Measurements from ENCODE around the gene C2orf49.

- TF ChIP-seq, protein P1, sequence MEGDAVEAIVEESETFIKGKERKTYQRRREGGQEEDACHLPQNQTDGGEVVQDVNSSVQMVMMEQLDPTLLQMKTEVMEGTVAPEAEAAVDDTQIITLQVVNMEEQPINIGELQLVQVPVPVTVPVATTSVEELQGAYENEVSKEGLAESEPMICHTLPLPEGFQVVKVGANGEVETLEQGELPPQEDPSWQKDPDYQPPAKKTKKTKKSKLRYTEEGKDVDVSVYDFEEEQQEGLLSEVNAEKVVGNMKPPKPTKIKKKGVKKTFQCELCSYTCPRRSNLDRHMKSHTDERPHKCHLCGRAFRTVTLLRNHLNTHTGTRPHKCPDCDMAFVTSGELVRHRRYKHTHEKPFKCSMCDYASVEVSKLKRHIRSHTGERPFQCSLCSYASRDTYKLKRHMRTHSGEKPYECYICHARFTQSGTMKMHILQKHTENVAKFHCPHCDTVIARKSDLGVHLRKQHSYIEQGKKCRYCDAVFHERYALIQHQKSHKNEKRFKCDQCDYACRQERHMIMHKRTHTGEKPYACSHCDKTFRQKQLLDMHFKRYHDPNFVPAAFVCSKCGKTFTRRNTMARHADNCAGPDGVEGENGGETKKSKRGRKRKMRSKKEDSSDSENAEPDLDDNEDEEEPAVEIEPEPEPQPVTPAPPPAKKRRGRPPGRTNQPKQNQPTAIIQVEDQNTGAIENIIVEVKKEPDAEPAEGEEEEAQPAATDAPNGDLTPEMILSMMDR (IDR thresholded peaks at IDR 0.05), result no peak
- no peak for TF ChIP-seq POLR2AphosphoS5 (IDR thresholded peaks at IDR 0.05)
These were observed 1.9 kb upstream of the C2orf49 start for GRCh38 chr2:105335469-105335868.

All from esophagus muscularis mucosa (tissue), 3 donors.